Activated T-cell treated with anti-CD3 and anti-CD28 coated beads for 24 hours (primary cell): Measurements from ENCODE around the gene CXXC5.

Experiments used
- DNase-seq: peaks from one replicate; pipeline ENCODE4 v3.0.0-alpha.2; 2020; ENCODE audit warnings: low read depth

Gene CXXC5

DNA sequence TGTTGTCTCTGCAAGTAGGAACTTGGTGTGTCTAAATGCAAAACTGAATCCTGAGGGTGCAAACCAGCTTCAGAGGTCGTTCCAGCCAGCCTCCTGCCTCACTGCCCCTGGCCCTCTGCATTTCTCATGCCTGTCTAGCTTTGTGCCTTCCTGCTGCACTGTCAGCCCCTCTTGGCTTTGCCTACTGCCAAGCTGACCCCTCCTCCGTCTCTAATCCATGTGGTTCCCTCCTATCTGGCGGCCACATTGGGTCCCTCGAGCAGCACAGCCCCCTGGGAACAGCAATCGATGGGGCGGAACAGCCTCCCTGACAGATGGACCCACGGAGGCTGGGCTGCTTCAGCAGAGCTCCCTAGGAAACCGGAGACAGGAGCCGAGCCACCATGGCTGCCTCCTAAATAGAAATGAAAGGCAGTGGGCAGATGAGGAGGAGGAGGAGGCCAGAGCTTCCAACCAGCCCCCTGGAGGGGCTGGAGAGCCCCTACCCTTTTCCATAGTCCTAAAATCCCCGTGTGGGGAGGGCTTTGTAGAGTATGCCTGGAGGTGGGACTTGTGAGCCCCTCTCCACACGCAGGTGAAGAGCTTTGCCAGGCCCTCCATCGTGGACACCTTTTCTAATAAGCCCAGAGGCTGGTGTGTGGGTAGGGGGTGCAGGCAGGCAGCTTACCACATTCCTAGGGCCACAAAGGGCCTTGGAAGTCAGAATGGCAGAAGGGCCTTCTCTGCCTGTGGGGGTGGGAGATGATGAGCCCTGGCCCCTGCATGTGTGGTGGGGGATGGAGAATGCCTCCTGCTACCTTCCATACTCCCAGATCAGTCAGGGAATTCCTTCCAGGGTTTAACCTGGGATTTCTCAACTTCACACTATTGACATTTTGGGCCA, 9.2 kb upstream of the CXXC5 start:
- no peak for DNase-seq

DNA sequence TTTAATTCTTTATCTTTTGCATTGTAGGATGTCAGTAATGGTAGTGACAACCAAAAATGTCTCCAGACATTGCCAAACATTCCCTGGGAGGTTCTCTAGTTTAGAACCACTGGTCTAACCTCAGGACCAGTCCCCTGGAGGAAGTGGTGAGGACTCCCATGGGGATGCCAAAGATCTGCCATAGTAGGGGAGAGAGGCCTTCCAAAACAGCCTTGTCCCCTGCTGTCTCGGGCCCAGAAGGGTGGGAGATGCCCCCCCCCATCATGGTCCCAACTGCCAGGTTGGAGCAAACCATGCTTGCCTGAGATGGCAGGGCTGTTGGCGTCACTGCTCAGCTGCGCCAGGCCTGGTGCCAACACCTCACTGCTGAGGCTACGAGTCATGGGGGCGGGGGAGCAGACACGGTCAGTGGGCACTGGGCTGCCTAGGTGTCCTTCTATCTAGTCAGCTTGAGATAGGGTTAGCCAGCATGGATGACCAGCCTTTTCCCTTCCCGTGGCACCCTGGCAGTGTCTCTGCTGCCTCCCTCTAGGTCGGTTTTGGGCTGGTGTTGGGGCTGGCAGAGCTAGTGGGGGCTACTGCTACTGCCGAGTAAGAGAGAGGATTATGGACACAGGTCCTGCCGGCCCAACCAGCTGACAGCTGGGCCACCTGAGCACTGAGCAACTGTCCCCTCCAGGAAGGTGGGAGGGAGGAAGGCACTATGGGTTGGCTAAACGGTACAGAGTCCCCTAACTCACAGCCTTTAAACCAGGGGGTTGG, 8.3 kb upstream of the CXXC5 start:
- no peak for DNase-seq

DNA sequence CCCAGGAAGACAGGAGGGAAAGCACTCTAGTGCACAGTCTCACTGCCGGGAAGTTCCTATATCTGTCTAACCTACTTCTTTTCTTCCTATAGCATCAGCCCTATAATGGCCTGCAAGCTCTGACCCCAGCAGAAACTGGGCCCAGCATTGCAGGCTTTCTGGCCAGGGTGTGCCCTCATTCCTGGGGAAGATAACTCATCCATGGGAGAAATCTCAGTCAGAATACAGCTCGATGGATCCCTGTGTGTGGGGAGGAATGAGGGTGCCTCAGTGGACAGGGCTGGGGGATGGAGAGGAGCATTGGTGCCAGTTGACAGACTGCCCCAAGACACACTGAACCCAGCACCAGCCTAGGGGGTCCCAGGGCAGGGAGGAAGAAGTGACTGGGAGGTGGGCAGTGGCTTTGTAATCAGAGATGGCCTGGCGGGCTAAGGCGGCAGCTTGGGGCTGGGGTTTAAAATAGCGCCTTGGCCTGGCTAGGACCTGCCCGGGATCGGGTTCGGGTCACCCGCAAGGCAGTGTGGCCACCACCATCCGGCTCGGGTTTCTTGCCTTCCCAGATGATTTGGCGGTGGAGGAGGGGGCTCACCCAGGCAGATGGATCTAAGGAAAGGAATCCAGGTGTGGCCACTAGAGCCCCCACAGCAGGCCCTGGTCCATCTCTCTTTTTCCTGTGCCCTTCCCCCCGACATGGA, 7.6 kb upstream of the CXXC5 start:
- DNase-seq, result no peak

DNA sequence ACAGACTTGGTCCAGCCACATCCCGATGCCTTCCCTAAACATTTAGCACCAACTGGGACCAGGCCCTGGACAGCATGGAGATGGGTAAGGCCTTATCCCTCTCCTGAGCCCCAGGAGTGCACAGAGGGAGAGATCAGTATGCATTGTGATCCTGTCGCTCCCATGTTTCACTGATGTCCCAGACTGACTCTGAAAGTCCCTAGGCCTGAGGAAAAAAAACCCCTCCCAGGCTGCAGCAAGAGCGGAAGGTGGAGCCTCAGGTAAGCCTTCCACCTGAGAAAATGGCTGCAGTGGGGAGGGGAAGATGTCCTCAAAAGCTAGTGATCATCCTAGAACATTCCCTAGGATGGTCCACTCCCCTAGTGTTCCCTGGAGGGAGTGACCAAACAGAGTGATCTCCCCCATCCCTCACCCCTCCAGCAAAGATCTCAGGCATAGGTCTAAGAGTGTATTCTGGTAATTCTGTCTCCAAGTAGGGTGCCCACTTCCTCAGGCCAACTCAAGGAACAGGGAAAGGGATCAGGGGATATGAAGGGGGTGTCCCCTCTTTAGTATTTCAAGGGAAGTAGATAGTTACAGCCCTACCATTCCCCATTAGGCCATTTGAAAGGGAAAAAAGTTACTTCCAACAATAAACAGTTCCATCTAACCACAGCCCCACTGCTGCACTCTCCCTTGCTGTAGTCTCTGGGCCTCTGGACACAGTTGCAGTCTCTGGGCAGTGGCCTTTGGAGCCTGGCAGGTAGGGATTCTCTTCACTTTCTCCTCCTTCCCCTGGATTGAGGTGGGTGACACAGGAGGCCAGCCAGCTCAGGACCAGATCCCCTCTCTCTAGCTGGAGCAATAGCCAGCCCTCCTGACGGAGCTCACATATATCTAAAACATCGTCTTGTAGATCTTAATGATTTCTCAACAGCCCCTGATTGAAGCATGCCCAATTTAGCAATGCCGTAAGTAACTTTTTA, 6.8 kb upstream of the CXXC5 start:
- no peak for DNase-seq

DNA sequence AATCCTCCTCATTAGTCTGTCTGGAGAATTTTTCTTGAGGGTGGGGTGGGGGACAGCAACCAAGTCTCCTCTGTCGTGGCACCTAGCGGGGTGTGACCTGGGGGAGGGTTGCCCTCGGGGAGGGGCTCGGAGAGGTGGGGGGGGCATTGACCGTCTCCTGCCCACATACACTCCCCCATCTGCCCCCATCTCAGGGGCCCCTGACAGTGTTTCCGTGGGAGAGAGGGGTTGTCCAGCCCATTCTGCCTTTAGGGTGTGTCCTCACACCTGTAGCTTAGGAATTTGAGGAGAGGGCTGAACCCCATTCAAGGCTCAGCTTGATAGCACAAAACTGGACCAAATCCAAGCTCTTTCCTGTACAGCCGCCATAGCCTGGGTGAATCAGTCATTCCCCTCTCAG, 5.9 kb upstream of the CXXC5 start:
- no peak for DNase-seq

DNA sequence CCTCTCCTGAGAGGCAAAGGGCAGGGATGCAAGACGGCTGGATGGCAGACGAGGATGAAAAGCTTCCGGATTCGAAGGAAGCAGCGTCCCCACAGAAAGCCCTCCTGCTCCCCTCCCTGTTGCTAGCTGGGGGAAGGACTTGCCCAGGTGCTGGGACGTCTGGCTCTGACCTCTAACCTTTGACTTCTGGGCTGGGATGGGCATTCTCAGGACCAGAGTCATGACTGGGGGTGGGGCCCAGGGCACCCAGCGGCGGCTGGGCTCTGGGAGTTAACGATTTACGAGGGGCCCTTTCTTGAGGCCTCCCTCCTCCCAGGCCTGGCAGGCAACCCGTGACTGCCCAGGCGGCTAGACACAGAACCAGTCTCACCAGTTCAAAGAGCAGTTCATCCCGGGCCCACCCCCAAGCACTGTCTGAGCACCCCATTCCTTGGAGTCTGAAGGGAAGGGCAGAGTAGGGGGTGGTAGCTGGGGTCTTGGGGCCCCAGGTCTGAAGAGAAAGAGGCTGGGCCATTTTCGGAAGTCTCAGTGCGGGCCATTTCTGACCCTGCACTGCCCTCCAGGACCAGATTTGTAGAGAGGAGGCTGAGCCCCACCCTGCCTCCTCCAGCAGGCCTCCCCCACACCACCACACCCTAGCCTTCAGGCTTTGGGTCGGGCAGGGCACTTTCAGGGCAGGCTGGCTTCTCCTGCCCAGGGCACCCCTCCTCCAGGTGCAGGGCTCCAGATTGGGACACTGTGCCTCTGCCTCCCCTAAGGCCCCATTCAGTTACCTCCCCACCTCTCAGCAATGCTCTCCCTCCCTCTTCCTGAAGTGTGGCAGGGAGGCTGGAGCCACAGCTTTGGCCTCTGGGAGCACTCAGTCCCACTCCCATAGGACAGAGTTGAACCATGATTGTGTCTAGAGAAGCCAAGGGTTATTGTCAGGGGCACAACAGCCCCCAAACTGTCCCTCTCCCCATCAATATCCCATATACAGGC, 5.0 kb upstream of the CXXC5 start:
- no peak for DNase-seq

DNA sequence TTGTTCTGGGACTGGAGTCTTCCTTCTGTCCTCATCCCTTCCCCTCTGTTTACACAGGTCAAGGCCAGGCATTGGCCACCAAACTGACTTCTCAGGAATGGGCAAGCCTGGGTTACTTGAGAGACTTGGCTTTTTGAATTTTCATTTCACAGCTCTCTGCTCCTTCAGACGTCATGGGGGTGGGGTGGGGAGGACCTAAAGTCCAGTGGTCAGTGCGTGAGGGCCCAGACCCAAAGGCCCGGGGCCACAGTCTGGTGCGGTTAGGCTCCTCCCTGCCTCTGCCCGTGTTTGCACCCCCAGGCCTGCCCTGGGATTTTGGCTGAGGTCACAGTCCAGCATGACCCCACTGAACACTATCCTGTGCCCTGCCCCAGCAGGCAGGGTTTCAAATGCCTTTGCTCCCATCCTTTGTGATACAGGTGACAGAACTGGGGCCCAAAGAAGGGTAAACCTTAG, 4.1 kb upstream of the CXXC5 start:
- no peak for DNase-seq

DNA sequence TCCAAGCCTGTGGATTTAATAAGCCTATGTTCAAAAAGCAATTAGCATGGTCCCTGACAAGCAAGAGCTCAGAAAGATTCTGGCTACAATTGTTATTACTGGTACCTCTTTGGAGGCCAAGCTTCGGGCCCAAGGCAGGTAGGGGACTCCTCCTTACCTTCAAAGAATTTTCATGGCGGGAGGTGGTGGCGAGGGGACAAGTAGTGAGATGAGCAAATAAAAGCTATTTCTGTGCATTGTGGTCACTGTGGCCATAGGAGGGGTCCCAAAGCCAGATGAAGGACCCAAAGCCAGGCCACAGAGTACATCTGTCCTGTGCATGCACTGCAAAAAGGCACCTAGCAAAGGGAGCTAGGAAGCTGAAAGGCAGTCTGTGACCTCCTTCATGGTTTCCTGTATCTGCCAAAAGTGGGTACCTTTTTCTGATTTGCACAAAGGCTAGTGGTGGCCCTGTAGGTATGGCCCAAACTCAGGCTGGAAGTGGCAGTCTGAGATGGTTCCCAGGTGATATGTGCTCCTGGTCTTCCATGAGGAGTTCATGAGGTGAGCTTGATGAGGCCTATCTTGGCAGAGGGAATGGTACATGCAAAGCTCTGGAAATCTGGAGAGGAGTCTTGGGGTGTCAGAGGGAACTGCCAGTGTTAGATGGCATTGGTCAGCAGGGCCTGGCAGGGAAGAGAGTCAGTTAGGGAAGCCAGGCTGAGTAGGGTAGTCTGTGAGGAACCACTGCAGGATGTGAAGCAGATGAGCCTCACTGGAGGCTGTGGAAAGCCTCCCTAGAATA, 3.3 kb upstream of the CXXC5 start:
- DNase-seq, result no peak

DNA sequence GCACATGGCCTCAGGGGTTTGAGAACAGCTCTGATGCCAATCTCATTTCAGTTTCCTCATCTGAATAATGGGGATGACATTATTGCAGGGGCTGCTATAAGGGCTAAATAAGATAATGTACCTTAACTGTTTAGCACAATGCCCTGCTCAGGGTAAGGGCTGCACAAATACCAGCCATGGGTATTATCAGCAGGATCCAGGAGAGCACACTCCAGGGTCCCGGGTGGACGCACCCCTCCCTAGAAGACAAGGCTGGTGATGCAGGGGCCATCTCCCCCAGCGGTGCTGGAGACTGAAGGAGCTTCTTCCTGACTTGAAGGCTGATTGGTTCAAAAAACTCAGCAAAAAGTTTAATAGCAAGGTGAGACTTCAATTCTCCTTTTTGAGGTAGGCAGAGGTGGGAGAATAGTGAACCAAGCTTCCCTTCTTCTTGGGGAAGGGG, 2.7 kb upstream of the CXXC5 start:
- DNase-seq, result no peak

DNA sequence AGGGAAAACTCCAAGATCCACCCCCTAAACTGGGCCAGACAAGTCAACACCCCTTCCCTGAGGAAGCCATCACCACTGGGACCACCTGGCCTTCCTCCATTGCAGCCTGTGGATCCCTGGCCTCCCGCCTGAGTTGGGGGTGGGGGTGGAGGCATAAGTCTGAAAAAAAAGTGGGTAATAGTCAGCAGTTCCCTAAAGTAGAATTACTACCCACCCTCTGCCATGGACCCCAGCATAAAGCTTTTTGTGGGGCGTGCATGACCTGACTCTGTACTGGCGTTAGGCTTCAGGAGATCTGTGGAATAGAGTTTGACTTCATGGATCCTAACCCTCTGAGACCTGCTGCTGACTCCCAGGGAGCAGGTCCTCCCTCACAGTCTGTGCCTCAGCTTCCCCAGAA, 2.0 kb upstream of the CXXC5 start:
- no peak for DNase-seq

DNA sequence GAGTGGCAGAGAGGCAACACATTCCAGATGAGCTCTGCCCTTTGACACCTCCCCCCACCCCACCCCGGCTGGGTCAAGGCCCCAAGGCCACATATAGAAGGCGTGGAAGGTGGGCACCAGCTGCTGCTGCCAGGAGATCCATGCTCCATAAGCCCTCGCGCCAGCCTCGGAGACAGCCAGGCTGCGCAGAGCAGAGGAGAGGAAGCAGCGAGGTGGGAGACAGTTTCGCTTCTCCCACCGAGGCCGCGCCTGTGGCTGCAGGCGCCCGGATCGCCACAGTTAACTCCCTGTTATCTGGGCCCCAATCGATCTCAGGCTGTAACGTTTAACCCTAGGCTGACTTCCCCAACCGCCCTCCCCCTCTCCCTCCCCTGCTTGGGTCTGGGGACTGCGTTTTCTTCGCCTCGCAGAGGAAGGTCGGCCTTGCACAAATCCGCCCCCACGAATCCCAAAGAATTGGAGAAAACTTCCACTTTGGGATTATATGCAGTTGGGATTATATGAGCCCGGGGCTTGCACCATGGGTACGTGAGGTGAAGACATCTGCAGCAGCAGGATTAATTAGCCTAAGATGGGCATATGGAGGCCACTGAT, 1.1 kb upstream of the CXXC5 start:
- DNase-seq, result no peak

DNA sequence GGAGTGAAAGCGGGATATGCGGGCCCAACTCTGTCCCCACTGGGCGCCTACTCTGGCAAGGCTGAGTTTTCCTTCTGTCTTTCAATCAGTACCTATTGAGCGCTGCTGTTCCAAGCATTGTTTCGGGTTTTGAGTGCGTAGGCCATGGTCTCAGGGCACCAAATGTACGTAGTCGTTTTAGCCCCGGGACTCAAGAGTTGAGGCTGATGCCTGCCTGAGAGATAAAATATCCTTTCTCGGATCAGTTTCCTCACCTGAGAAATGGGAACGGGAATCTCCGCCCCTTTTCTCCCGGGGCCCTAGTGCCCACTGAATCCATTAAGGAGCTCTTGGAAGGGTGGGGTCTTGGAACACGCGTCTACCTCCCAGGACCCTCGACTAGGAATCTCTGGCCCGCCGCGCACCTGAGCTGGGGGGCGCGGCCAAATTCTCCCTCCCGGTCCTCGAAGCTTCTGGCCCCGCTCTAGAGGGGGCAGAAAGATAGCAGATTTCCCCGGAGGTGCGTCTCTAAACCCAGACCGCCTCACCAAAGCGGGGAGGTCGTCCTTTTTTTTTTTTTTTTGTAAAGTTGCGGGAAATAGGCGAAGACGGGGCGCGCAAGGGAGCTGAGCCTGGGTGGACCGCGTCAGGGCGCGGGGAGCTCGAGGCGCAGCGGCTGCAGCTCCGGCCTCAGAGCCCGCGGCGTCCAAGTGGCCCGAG, 494 bp upstream of the CXXC5 start:
- DNase-seq, result no peak

DNA sequence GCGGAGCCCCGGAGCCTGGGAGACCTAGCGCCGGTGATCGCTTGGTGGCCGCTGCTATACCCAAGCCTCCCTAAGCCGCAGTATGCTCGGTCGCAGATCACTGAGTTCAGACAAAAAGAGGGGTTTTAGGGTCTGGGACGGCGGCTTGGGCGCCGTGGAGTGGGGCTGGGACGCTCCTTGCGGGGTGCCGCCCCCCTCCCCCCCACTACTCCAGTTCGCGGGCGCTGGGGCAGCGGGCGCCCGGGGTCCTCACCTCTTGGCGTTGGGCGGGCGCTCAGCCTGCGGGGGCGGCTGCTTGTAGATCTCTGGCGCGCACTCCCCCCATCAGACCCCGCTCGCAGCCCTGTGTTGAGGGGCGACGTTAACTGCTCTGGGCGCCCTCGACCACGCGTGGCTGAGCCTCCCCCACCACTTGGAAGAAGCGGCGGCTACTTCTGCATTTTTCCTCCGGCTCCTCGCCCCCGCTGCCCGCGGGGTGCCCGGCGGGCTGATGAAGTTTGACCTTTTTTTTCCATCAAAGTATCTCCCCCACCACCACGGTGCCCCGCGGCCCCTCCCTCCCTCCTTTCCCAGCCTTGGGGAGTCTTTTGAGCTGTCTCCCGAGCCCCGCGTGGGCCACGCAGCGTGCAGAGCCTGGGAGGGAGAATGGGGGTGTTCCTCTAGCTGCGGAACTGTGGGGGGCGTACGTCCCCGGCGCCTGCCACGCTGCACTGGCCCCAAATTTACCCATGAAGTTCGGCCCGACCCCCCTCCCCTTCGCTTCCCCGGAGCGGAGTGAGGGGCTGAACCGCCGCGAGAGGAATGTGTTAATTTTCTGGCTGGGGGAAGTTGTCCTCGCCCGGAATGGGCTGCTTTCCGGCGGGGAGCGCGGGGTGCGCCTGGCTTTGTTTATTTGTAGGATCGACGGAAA, 1.2 kb downstream of the CXXC5 start:
- no peak for DNase-seq

DNA sequence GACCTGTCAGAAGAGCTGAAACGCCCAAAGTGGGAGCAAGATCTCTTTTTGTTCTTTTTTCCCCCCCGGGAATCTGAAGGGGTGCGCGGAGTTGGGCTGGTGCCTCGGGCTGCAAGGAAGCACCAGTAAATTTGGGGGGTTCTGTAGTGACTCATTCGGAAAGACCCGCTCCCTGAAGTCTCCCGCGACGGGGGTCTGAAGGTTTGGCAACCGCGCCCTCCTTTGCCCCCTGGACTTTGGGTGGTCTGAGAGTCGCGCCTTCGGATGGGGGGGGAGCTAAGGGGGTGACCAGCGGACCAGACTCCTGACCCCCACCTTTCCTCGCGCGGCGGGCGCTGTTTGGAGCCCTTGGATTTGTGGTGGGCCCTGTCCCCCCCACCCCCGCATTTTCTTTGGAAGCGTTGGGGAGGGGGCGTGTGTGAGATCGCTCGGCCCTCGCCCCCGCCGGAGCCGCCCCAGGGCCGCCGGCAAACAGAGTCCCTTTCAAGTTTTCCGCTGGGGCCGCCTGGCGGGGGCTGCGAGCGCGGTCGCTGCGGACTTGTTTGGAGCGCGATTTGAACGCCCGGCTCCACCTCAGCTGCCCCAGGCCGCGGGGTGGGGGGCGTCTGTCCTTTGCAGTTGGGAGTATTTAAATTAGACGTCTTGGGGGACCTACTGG, 2.0 kb downstream of the CXXC5 start:
- DNase-seq, result no peak

DNA sequence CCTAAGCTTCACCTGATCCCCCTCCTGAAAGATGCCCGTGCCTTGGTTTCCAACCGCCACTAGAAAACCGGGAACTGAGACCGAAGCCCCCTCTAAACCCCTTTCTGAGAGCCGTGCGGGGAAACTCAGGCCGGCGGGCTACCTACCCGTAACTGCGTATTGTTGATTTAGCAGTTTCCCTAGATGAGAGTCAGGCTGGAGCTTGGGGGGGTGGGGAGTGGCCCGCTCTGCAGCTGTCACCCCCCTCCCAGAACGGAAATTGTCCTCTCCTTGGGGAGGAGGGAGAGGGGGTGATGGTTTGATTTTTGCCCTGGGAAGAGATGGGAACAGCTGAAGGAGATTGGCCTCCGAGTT, 2.5 kb downstream of the CXXC5 start:
- no peak for DNase-seq

DNA sequence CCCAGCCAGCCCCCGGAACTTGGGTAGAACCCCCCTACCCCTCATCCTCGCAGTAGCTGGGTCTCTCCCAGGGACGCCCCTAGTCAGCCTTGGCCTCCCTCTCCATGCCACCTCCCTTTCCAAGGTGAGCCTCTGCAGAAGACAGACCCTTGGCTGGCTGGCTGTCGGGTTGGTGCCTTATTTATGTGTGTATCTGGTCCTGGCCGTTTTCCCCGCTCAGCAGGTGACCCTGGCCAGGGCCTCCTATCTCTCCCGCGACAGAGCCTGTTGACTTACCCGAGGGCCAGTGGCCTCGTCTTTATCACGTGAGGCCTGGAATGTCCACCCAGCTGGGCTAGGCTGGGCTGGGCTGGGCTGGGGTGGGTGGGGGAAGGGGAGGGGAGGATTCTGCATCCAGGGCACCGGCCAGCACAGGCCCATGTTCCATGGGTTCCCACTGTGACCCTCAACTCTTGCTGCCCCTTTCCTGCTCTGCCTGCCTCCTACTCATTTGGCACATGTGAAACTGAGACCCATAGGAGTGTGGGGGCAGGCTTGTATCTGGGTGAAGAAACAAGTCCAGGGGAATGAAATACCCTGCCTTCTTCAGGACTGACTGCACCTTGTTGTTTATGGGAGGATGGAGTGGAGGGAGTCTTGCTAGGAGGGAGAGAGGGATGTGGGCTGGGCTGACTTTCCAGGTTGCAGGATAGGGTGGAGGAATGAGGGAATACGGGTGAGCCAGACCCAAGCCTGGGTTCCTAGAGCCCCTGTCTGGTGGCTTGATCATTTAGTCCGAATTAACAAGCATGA, 3.1 kb downstream of the CXXC5 start:
- no peak for DNase-seq
